DMS79 (cell line): ENCODE measurements around the gene SCARF1.

Experiments
- DNase-seq: peaks from one replicate; lab custom pipeline; 2025; lab: John Stamatoyannopoulos, UW

SCARF1 gene

DNA sequence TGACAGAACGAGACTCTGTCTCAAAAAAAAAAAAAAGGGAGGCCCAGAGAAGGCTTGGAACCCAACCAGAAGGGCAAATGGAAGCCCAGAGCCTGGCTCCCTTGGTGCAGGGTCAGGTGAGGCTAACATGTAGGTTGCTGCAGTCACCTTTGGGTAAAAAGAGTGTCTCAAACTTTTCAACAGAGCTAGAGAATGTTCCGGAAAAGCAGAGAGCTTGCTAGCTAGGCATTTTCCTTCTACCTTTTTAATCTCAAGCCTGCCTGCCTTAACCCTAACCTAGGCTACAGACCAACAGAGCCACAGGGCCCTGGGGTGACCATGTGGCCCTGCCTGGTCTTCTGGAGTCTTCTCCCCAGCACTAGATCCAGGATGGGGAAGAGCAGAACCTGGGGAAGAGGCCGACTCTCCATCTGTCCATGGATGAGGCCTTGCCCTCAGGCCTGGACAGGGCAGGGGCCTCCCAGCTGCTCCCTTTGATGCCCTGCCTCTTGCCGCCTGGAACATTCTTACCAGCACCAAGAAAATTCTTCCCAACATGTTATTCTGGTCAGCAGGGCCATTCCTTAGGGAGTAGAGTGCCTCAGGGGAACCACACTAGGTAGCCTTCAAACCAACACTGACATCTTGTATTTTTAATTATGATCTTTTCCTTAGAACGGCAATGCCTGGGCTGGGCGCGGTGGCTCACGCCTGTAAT is 47.0 kb downstream of the SCARF1 start:
- DNase-seq = no peak

DNA sequence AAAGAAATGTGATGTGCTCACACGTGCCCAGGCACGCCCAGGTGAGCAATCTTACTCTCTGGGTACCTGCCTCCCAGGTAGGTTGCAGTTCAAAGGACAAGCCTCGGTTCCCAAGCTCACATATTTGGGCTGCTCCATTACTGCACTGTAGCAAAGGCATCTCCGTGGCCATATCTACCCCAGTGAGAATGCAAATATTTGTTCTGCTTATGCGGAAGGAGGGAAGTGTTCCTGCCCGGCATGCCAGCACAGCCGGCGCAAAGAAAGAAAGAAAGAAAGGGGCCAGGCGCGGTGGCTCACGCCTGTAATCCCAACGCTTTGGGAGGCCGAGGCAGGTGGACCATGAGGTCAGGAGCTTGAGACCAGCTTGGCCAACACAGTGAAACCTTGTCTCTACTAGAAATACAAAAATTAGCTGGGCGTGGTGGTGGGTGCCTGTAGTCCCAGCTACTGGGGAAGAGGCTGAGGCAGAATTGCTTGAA is 47.6 kb downstream of the SCARF1 start:
- DNase-seq = no peak

GRCh38 chr17:1593630-1593931 is 52.0 kb downstream of the SCARF1 start:
- no peak for DNase-seq

DNA sequence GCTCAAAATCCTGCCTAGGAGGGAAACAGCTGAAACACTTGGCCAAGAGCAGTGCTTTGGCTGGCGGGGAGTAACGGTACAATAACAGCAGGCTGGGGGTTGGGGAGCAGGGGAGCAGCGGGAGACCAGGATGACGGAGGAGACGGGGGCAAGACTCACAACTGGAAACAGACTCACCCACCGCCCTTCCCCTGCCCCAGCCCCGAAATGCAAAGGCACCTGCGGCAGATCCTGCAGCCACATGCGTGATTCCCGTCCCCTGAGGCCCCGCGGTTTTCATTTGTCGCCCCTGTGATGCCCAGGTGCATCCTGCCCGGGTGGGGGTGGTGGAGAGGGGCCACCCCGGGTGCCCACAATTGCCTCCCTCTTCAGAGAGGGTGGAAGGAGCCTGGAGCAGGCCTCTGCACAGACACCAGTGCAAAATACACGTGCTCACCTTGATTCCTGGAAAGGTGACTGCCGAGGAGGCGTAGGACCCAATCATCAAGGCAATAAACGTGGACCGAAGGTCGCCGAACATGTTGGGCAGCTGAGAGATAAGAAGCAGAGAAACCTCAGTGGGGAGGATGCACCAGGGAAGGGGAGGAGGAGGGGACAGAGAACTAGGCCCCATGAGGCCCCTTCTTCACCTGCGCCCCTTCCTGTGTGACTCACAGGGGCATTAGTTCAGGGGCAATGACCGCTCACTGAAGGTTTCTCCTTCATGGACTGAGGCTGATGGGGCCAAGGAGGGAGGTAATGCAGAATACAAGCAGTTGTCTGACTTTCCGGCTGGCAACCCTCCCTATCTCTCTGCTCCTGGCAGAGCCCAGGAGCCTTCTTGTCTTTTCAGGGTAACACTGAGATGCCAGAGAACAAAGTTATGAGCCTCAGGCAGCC is 52.5 kb downstream of the SCARF1 start:
- DNase-seq = no peak

GRCh38 chr17:1591474-1592090 is 54.0 kb downstream of the SCARF1 start:
- DNase-seq = no peak

GRCh38 chr17:1590747-1591473 is 54.6 kb downstream of the SCARF1 start:
- no peak for DNase-seq

DNA sequence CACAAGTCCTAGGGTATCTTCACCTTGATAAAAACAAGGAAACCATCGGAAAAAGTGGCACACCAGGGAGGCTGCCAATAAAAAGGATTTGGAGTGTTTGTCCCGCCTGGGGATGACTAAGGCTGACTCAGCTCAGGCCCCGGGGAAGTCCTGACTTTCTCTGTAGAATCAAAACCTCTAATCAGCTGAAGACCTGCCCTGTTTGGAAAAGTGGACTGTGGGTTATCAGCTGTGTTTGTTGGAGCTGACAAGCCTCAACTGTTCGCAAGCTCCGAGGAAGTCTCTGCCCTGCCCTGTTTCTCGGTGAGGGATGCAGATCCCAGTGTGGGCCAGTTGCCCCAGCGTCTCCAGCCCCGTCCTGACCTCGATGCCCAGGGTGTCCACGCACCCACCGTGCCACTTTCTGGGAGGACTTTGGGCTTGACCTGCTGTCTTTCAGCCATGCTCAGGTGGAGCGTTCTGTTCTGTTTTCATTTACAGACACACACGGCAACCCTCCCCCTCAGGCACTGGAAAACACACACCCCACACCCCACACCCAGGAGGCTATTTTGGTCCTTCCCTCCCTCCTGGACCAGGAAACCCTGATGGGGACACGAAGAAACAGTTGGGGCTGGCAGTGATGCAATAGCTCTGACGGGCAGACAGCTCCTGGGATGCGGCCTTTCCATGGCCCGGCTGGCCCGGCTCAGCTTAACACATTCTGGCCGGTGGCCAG is 55.3 kb downstream of the SCARF1 start:
- DNase-seq = no peak

- DNase-seq = no peak
These were observed 56.5 kb downstream of the SCARF1 start for GRCh38 chr17:1588821-1589585.

- no peak for DNase-seq
These were observed 61.4 kb downstream of the SCARF1 start for GRCh38 chr17:1584167-1584566.
